Measurements from ENCODE around the gene PLXNA2.

- TF ChIP-seq CTCF (IDR thresholded peaks at IDR 0.05) (no peak), EZH2 (IDR thresholded peaks at IDR 0.05; ENCODE audit: borderline replicate concordance, insufficient read depth, low read depth, low read length, poor library complexity, severe bottlenecking) (no peak)
Measured at GRCh38 chr1:208163539-208163938, 80.6 kb downstream of the PLXNA2 start.
